GM19372 (cell line): ENCODE data around the gene HACE1.

Experiments used
- ATAC-seq: cut with Tn5 transposase; IDR thresholded peaks from one replicate; pipeline ENCODE4 v1.9.1; 2021; ENCODE audit warnings: mild to moderate bottlenecking, low read depth, moderate library complexity; ENCODE audit not compliant: unreplicated experiment

HACE1 gene

GRCh38 chr6:104689551-104690205 is 170.0 kb downstream of the HACE1 start:
- no peak for ATAC-seq

GRCh38 chr6:104688283-104688969 is 171.3 kb downstream of the HACE1 start:
- ATAC-seq: peak; percentile 51

GRCh38 chr6:104686550-104687175 is 173.1 kb downstream of the HACE1 start:
- no peak for ATAC-seq

DNA sequence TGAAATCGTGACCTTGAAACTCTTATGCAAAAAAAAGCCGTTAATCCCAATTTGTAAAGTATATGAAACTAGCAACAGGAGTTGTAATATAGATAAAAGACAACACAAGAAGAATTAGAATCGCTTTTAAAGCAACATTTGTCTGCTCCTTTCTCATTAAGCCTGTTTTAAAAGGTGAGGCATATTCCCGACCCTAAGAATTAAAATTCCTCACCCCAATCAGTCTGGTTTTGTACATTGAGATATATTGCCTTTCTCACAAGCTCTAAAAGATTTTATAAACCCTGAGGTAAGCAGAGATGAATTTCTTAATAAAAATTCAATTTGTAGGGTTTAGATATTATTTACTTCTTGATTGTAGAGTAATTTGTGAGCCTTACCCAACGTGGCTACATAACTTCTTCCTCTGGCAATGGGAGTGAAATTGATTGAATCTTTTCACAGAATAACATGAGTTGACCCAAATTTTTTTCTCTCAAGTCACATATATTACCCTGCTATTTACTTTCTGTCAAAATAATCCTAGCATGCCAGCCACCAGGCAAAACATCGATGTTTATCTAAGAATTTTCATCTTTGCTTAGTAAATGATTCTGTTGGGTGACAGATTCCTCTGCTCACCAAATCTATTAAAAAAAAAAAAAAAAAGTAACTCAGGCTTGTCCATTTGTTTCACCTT is 173.7 kb downstream of the HACE1 start:
- no peak for ATAC-seq

DNA sequence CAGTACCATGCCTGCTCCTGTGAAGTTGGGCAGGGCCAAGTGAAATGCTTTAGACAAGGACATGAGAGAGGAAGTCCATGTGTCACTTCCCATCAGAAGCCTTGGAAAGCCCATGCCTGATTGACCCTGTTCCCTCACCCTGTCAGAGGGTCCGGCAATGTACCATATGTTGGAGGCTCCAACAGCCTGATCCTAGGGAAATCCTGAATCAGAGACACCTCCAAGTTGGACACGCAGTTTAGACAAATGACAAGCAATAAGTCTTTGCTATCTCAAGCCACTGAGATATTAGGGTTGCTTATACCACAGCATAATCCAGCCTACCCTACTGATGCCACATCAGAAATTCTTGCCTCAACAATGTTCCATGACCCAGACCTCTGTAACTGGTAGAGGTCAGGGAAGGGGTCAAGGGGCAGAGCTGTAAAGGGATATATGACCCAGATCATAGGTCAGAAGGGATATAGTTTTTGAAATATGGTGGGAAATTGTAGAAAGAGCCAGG is 174.8 kb downstream of the HACE1 start:
- no peak for ATAC-seq

DNA sequence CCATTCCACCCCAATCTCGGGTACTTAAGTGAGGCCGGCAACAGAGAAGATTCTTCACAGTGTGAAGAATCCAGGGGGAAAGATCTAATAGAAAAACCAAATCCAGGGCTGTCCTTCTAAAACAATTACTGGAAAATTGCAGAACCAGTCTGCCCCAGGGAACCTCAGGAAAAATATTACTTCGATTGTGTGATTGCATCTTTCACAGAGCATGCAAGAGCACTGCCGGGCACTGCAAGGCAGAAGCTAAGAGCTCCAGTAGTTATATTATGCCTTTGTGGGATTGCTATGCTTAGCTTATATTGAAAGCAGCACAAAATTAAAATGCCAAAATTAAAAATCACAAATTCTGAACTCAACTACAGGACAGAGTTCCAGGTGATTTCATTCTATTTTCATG is 175.9 kb downstream of the HACE1 start:
- no peak for ATAC-seq

- peak; percentile 78 for ATAC-seq
Observed at GRCh38 chr6:104682722-104683643, 176.7 kb downstream of the HACE1 start.

GRCh38 chr6:104680539-104680938 is 179.2 kb downstream of the HACE1 start:
- ATAC-seq: no peak

GRCh38 chr6:104679971-104680370 is 179.7 kb downstream of the HACE1 start:
- no peak for ATAC-seq
